NT2/D1 (cell line): ENCODE results near the gene RTN1.

Experiments
- SUZ12 ChIP-seq: IDR thresholded peaks from 2 replicates; pipeline ENCODE4 v1.6.1; 2011; ENCODE audit not compliant: insufficient read length, insufficient read depth; ENCODE audit errors: extremely low read depth
- YY1 ChIP-seq: IDR thresholded peaks from 2 replicates; pipeline ENCODE4 v1.6.1; 2011; ENCODE audit not compliant: insufficient read length, insufficient read depth
- ZNF274 ChIP-seq: IDR thresholded peaks from 2 replicates; pipeline ENCODE4 v1.6.1; 2011; ENCODE audit warnings: mild to moderate bottlenecking, low read depth, low read length

DNA sequence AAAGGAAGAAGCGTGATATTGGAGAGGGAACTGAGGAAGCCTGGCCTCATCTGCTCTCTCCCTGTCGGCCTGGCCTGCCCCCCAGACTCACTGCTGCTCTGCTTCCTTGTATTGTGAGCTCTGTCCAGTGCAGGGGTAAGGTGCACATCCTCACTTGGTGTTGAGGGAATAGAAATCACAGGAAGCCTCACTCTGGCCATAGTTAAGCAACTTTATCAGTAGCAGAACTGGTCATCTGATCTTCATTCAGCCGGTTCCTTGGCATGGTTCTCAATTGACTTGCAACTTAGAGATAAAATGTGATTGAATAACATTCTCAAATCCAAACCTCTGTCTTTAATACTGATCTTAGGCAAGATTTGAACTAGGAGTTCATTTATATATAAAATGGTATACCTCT lies 282.5 kb downstream of the RTN1 start:
- no peak for TF ChIP-seq SUZ12
- no peak for TF ChIP-seq ZNF274
- TF ChIP-seq YY1, result no peak
